GM23338 (cell line): Measurements from ENCODE around the gene ERBB3.

Source experiments
- CTCF ChIP-seq, 2 experiments: fragments of 200-600 bp in 1 of 2; sonication (generic) in 1 of 2; conservative IDR thresholded peaks; 2 replicates each; pipeline versions ENCODE4 v1.5.1 to v1.6.1; 2016 to 2017; ENCODE audit warnings: antibody characterized with exemption in 2 of 2, low read depth in 2 of 2, mild to moderate bottlenecking in 2 of 2, moderate library complexity in 1 of 2
- EZH2 ChIP-seq: fragments of 200-600 bp; sonication (generic); IDR thresholded peaks from one replicate; pipeline ENCODE4 v1.8.0; 2017; ENCODE audit warnings: antibody characterized with exemption, mild to moderate bottlenecking, low read depth; ENCODE audit not compliant: unreplicated experiment
- EZH2phosphoT487 ChIP-seq: fragments of 200-600 bp; sonication (generic); IDR thresholded peaks from one replicate; pipeline ENCODE4 v1.8.1; 2018; ENCODE audit warnings: antibody characterized with exemption; ENCODE audit not compliant: unreplicated experiment
- NANOG ChIP-seq: IDR thresholded peaks from 2 replicates; pipeline ENCODE4 v1.6.1; 2016; ENCODE audit warnings: antibody characterized with exemption, borderline replicate concordance
- POLR2AphosphoS5 ChIP-seq: IDR thresholded peaks from 2 replicates; pipeline ENCODE4 v1.6.1; 2016; ENCODE audit warnings: antibody characterized with exemption, low read depth
- REST ChIP-seq: IDR thresholded peaks from one replicate; pipeline ENCODE4 v1.6.1; 2018; ENCODE audit warnings: antibody characterized with exemption; ENCODE audit not compliant: unreplicated experiment

DNA sequence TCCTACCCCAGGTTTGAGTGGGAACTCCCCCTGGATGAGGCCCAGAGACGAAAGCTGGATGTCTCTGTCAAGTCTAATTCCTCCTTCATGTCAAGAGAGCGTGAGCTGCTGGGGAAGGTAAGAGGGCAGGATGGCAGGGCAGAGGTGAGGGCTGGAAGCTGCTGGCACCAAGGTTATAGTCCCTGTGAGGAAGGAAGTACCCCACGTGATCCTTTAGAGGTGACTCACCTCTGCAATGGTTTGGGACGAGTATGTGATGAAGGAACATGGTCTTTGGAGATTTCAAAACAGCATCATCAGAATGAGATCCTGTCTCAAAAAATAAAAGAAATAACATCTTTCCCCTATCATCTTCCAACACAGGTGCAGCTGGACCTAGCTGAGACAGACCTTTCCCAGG lies 63.3 kb downstream of the ERBB3 start:
- no peak for TF ChIP-seq CTCF (conservative IDR thresholded peaks at IDR 0.05; ENCODE audit: low read depth in 2 of 2)
- no peak for TF ChIP-seq EZH2phosphoT487
- TF ChIP-seq EZH2, result no peak
- no peak for TF ChIP-seq NANOG
- no peak for TF ChIP-seq POLR2AphosphoS5
- no peak for TF ChIP-seq REST
